ENCODE data around the gene MFAP2. TPM values are rescaled to one million over a fixed set of nuclear protein-coding genes. Genes with fewer than 3 reads are reported as not detected.
A peak's percentile ranks its signal among the peaks of the same experiment; 100 is the strongest.
"Not testable (repeated sequence)": the region's sequence is repeated elsewhere in the genome, so short reads cannot be mapped to it uniquely, and the experiment has no call there.

MFAP2 gene
- total RNA-seq, 1 donor: 8.1 TPM

DNA sequence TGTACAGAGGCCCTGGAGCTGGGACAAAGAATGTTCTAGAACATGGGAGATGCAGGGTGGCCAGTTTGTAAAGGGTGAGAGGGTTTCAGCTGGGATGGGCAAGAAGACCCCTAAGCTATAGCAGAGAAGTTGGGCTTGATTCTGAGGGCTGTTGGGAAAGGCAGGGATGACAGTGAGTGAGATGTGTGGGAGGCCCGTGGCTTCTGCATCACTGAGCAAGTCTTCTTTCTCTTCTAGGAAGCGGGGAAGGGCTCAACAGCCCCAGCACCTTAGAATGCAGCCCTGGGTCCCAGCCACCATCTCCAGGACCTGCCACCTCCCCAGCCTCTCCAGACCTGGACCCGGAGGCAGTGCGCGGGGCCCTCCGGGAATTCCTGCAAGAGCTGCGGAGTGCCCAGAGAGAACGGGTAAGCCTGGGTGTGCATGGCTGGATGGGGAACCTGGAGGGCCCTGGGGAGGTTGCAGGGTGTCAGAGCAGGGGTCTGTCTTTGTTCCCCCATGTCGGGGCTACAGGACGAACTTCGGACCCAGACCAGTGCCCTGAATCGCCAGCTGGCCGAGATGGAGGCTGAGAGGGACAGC, 14.8 kb downstream of the MFAP2 start:
- no peak for DNase-seq (ENCODE audit: low read depth in 2 of 3, low spot score in 2 of 3)

DNA sequence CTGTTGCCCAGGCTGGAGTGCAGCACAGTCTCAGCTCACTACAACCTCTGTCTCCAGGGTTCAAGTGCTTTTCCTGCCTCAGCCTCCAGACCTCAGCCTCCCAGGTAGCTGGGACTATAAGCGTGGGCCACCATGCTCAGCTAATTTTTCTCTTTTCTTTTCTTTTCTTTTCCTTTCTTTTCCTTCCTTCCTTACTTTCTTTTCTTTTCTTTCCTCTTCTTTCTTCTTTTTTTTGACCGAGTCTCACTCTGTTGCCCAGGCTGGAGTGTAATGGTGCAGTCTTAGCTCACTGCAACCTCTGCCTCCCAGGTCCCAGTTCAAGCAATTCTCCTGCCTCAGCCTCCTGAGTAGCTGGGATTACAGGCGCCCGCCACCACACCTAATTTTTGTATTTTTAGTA, 16.3 kb downstream of the MFAP2 start:
- not testable (repeated sequence) for DNase-seq (ENCODE audit: low read depth in 2 of 3, low spot score in 2 of 3)

DNA sequence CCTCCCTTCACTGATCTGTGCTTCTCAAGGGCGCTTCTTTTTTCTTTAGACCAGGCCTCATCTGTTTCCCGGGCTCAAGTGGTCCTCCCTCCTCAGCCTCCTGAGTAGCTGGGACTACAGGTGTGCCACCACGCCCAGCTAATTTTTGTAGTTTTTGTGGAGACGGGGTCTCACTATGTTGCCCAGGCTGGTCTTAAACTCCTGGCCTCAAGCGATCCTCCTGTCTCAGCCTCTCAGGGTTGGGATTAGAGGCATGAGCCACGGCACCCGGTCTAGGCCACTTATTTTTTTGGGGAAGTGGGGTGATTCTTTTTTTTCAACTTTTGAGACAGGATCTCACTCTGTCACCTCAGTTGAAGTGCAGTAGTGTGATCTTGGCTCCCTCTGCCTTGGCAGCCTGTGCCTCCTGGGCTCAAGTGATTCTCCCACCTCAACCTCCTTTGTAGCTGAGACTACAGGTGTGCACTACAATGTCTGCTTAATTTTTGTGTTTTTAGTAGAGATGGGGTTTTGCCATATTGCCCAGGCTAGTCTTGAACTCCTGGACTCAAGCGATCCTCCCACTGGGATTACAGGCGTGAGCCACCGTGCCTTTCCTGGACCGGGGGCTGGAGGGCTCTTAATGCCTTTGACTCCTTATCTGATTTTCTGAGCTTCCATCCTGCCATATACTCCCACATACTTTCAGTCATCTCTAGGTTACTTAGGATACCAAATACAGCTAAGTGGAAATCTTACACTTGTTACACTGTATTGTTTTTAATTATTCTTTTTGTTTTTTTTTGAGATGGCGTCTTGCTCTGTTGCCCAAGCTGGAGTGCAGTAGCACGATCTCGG, 18.9 kb downstream of the MFAP2 start:
- DNase-seq (ENCODE audit: low read depth in 2 of 3, low spot score in 2 of 3): no peak

DNA sequence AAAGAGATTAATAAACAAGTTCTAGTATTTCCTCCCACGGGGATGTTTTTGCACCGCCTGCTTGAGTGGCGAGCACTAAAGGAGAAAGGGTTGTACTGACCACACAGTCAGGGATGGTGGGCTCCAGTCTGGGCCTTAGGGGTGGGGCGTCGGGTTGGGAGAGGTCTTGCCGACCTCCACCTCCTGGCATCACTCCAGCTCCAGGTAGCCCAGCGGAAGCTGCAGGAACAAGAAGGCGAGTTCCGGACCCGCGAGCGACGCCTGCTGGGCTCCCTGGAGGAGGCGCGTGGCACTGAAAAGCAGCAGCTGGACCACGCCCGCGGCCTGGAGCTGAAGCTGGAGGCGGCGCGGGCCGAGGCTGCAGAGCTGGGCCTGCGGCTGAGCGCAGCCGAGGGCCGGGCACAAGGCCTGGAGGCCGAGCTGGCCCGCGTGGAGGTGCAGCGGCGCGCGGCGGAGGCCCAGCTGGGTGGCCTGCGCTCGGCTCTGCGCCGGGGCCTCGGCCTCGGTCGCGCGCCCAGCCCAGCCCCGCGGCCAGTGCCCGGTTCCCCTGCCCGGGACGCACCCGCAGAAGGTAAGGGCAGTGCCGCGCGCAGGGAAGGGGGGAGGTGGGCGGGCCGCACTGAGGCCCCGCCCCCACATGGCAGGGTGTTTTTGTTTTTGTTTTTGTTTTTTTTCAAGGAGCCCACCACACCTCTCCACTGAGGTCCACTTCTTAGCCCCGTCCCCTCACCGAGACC, 19.7 kb downstream of the MFAP2 start:
- DNase-seq (ENCODE audit: low read depth in 2 of 3, low spot score in 2 of 3): peak; percentile 37 to 74 (median 67)

DNA sequence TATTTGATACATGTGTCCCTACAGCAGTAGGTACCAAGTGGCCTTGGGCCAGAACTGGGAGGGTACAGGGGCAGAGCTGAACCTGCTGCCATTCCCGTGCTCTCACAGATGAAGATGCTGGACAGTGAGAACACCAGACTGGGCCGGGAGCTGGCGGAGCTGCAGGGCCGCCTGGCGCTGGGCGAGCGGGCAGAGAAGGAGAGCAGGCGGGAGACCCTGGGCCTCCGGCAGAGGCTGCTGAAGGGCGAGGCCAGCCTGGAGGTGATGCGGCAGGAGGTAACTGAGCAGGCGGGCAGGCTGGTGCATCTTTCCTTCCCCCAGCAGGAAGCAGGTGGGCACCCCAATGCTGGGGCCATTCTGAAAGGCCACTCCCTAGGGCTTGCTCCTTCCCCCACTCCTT, 21.9 kb downstream of the MFAP2 start:
- DNase-seq (ENCODE audit: low read depth in 2 of 3, low spot score in 2 of 3): no peak

DNA sequence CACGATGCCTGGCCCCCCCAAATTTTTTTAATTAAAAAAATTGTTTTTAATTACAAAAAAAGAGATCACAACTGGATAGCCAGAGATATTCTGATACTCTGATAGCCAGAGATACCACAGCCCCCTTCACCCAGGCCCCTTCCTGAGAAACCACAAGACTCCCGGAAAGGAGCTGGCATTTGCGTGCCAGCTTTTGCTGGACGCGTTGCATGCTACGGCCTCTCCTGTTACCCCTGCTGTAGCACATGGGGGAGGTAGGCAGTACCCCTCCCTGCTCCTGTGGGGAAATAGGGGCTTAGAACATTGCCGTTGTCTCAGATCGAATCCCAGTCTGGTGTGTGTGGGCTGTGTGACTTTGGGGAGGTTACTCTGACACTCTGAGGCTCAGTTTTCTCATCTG, 22.7 kb downstream of the MFAP2 start:
- DNase-seq (ENCODE audit: low read depth in 2 of 3, low spot score in 2 of 3): peak in 1 of 3 donors; percentile 28

DNA sequence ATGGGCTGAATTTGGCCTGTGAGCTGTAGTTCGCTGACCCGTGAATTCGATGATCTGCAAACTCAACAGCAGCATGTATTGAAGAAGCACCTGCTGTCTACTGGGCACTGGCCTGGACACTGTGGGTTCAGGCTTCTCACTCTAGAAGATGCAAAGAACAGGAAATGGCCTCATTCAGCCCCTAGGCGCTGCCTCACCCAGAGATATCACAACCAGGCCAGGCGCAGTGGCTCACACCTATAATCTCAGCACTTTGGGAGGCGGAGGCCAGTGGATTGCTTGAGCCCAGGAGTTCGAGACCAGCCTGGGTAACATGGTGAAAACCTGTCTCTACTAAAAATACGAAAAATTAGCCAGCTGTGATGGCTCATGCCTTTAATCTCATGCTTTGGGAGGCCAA, 23.6 kb downstream of the MFAP2 start:
- no peak for DNase-seq (ENCODE audit: low read depth in 2 of 3, low spot score in 2 of 3)

DNA sequence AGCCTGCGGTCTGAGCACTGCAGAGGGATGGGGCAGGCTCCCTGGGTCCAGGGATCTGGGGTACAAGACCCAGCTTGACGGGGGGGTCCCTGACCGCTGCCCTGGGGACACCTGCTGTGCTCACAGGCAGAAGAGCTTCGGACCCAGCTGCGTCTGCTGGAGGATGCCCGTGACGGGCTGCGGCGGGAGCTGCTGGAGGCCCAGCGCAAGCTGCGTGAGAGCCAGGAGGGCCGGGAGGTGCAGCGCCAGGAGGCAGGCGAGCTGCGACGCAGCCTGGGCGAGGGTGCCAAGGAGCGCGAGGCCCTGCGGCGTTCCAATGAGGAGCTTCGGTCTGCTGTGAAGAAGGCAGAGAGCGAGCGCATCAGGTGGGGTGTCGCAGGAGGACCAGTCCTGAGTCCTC, 25.2 kb downstream of the MFAP2 start:
- DNase-seq (ENCODE audit: low read depth in 2 of 3, low spot score in 2 of 3): no peak

DNA sequence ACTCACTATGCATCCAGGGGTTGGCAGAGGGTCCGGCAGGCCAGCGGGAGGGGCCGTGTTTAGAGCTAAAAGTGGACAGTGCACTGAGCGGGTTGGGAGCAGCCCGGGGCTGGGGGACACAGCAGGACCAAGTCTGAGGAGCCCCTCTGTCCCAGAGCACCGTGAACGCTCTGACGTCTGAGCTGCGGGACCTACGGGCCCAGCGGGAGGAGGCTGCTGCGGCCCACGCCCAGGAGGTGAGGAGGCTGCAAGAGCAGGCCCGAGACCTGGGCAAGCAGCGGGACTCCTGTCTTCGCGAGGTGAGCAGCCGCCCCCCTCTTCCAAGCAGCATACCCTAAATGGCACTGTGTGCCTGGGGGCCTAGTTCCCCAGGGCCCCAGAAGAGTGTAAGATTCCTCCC, 25.8 kb downstream of the MFAP2 start:
- no peak for DNase-seq (ENCODE audit: low read depth in 2 of 3, low spot score in 2 of 3)

DNA sequence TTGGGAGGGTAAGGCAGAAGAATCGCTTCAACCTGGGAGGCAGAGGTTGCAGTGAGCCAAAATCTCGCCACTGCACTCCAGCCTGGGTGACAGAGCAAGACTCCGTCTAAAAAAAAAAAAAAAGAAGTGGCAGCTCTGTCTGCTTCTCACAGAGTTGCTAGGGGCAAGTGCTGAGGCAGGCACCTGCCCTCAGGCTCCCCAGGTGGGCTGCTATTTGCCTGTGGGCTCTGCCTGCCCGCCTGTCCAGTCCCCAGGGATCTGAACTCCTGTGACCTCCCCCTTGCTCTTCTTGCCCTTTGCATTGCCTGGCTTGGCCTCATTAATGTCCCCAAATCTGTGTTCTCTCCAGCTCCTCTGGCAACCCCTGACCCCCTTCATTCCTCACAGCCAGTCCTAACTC, 28.0 kb downstream of the MFAP2 start:
- DNase-seq (ENCODE audit: low read depth in 2 of 3, low spot score in 2 of 3): not testable (repeated sequence)

DNA sequence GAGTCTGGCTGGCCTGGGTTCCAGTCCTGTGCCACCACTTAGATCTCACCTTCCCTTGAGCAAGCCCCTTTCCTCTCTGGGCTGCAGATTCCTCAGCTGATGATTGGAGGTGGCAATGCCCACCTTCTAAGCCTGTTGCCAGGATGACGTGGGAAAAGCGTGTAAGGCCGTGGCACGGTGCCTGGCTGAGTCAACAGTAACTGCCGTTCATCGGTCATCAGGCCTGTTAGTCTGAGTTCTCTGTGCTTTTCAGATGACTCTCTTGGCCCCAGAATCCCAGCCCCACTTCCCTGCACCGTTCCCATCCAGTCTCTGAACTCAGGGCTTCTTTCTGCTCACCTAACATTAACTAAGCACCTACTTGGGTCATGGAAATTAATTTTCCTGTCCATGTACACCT, 31.4 kb downstream of the MFAP2 start:
- DNase-seq (ENCODE audit: low read depth in 2 of 3, low spot score in 2 of 3): not testable (repeated sequence)

DNA sequence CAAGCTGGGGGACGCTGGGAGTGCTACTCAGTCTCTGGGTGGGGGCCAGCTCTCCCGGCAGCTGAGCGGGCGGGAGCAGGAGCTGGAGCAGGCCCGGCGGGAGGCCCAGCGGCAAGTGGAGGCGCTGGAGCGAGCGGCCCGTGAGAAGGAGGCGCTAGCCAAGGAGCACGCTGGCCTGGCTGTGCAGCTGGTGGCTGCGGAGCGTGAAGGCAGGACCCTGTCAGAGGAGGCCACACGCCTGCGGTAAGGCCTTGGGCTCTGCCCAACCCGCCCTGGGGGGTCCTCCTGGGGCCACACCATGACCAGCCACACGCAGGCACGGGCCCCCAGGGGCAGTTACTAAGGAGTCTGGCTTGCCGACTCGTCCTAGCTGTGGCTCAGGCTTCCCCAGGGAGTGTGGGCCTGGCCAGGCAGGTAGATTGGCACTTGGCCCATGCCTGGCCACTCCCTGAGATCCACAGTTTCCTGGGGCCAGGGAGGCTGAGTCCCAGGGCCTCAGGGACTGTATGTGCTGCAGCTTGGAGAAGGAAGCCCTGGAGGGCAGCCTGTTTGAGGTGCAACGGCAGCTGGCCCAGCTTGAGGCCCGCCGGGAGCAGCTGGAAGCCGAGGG, 32.0 kb downstream of the MFAP2 start:
- not testable (repeated sequence) for DNase-seq (ENCODE audit: low read depth in 2 of 3, low spot score in 2 of 3)

DNA sequence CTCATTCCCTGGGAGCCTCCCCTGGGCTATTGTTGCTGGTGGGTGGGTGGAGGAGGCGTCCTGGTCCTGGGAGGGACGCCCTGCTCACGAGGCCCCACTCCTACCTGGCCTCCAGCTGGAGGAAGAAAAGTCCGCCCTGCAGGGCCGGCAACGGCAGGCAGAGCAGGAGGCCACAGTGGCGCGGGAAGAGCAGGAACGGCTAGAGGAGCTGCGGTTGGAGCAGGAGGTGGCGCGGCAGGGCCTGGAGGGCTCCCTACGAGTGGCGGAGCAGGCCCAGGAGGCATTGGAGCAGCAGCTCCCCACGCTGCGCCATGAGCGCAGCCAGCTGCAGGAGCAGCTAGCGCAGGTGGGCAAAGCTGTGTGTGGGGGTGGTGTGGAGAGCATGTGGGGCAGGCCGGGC, 33.8 kb downstream of the MFAP2 start:
- no peak for DNase-seq (ENCODE audit: low read depth in 2 of 3, low spot score in 2 of 3)

DNA sequence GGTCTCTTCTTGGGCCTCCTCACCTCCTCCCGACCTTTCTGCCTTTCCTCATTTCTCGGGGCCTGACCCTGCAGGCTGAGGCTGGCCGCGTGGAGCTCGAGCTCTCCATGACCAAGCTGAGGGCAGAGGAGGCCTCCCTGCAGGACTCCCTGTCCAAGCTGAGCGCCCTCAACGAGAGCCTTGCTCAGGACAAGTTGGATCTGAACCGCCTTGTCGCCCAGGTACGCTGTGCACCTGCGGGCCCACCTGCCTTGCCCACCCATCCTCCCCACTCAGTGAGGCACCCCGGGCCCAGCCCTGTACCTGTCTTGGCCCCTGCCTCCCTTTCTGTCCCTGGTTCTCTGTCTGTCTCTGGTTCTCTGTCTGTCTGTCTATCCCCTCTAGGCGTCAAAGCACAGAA, 34.2 kb downstream of the MFAP2 start:
- DNase-seq (ENCODE audit: low read depth in 2 of 3, low spot score in 2 of 3): not testable (repeated sequence)

DNA sequence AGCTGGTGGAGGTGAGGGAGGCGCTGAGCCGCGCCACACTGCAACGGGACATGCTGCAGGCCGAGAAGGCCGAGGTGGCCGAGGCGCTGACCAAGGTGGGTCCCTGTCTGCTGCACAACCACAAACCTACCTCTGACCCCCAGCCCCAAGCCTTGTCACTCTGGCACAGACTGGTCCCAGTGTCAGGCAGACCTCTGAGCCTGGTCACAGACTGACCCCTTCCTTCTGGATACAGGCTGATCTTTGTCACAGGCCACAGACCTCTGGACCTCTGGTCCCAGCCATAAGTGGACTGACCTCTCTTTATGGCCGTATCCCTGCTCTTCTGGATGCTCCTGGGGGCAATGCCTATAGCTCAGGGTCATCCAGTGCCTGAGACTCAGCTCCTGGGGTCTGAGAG, 34.9 kb downstream of the MFAP2 start:
- DNase-seq (ENCODE audit: low read depth in 2 of 3, low spot score in 2 of 3): not testable (repeated sequence)

DNA sequence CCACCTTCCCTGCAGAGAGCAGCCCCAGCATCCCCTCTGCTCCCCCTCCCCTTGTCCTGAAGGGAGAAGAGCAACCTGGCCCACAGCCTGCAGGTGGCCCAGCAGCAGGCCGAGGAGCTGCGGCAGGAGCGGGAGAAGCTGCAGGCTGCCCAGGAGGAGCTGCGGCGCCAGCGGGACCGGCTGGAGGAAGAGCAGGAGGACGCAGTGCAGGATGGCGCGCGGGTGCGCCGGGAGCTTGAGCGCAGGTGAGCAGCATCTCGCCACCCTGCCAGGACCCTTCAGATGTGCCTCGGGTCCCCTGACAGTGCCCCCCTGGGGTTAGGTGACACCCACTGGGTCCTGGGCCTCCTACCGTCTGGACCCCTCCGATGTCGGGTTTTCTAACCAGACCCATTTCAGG, 36.4 kb downstream of the MFAP2 start:
- no peak for DNase-seq (ENCODE audit: low read depth in 2 of 3, low spot score in 2 of 3)

DNA sequence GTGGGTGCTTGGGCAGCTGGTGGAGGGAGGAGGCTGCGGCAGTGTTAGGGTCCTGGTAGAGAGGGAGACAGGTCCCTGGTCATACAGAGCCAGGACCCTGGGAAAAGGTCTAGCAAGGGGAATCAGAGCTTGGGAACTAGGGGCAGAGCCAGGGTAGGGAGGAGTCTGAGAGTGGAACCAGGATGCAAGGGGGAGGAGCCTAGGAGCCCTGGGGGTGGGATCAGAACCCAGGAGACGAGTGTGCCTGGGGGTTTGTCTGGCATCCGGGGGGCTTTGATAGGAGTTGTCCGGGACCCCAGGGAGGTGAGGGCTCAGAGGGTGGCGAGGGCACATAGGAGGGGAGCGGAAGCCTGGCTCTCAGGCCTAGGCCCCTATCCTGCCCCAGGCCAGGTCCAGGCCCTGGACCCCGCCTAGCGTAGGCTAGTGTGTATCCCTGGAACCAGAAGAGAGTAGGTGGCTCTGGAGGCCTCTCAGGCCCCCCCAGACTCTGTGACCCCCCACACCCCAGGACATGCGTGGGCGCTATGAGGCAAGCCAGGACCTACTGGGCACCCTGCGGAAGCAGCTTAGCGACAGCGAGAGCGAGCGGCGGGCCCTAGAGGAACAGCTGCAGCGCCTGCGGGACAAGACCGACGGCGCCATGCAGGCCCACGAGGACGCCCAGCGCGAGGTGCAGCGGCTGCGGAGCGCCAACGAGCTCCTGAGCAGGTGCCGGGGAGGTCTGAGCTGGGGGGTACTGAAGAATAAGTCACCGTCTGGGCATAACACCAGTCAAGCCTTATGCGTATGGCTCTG, 40.8 kb downstream of the MFAP2 start:
- DNase-seq (ENCODE audit: low read depth in 2 of 3, low spot score in 2 of 3): not testable (repeated sequence)

DNA sequence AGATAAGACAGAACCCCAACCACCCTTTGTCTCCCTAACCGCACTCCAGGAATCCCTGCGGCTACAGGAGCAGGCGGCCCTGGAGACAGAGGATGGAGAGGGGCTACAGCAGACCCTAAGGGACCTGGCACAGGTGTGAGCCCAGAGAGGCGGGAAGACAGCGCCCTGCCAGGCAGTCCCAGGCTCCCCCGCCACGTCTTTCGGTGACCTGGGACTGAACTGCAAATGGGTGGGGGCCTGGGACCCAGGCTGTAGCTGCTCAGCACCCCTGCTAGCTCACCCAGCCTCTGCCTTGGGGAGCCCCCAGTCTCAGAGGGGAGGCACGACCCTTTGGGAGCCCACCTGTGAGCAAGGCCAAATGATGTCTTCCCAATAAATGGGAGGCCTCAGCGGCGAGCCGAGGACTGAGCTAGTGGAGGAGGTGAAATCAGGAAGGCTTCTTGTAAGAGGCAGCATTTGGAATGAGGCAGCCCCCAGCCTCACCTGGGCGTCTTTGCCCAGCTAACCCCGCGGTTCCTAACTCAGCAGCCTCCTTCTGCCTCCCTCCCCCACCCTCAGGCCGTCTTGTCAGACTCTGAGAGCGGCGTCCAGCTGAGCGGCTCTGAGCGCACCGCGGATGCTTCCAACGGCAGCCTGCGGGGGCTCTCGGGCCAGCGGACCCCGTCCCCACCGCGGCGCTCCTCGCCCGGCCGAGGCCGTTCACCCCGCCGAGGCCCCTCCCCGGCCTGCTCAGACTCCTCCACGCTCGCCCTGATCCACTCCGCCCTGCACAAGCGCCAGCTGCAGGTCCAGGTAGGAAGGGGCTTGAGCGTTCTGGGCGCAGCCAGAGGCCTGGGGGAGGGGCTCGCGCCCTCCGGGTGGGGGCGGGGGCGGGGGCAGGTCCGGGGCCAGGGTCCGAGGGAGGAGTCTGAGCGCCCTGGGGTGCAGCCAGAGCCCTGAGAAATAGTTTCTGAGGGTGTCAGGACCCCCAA, 41.8 kb downstream of the MFAP2 start:
- DNase-seq (ENCODE audit: low read depth in 2 of 3, low spot score in 2 of 3): no peak

DNA sequence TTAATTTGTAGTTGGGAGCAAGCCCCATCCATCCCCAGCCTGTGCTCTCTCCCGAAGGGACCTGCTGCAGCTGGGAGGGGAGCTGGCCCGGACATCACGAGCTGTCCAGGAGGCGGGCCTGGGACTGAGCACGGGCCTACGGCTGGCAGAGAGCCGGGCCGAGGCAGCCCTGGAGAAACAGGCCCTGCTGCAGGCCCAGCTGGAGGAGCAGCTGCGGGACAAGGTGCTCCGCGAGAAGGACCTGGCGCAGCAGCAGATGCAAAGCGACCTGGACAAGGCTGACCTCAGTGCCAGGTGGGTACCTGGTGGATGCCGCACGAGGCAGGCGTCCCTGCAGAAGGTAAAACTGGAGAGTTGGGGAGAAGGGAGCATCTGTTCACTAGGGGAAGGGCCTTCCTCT, 43.8 kb downstream of the MFAP2 start:
- DNase-seq (ENCODE audit: low read depth in 2 of 3, low spot score in 2 of 3): not testable (repeated sequence)
